Measurements from ENCODE around the gene COL23A1.

Gene COL23A1

GRCh38 chr5:178418471-178419010 lies 171.7 kb downstream of the COL23A1 start:
- no peak for DNase-seq

GRCh38 chr5:178418031-178418430 lies 172.2 kb downstream of the COL23A1 start:
- no peak for DNase-seq

- DNase-seq: no peak
Measured at GRCh38 chr5:178417391-178417811, 172.8 kb downstream of the COL23A1 start.

GRCh38 chr5:178416919-178417318 lies 173.3 kb downstream of the COL23A1 start:
- DNase-seq: no peak

GRCh38 chr5:178416206-178416882 lies 173.8 kb downstream of the COL23A1 start:
- DNase-seq: no peak

- DNase-seq: no peak
Measured at GRCh38 chr5:178415353-178415752, 174.8 kb downstream of the COL23A1 start.

GRCh38 chr5:178413988-178414387 lies 176.2 kb downstream of the COL23A1 start:
- no peak for DNase-seq

- DNase-seq: no peak
Measured at GRCh38 chr5:178411083-178411482, 179.1 kb downstream of the COL23A1 start.

- no peak for DNase-seq
Measured at GRCh38 chr5:178407646-178408045, 182.5 kb downstream of the COL23A1 start.

- DNase-seq: no peak
Measured at GRCh38 chr5:178404987-178405386, 185.2 kb downstream of the COL23A1 start.

- no peak for DNase-seq
Measured at GRCh38 chr5:178403956-178404600, 186.1 kb downstream of the COL23A1 start.

- no peak for DNase-seq
Measured at GRCh38 chr5:178403351-178403750, 186.8 kb downstream of the COL23A1 start.

- no peak for DNase-seq
Measured at GRCh38 chr5:178399701-178400095, 190.5 kb downstream of the COL23A1 start.

GRCh38 chr5:178398901-178399700 lies 191.1 kb downstream of the COL23A1 start:
- DNase-seq: no peak

- DNase-seq: no peak
Measured at GRCh38 chr5:178396796-178397720, 193.1 kb downstream of the COL23A1 start.

- DNase-seq: no peak
Measured at GRCh38 chr5:178394074-178394473, 196.1 kb downstream of the COL23A1 start.

- DNase-seq: no peak
Measured at GRCh38 chr5:178392931-178393394, 197.2 kb downstream of the COL23A1 start.

- DNase-seq: no peak
Measured at GRCh38 chr5:178392386-178392785, 197.8 kb downstream of the COL23A1 start.

- no peak for DNase-seq
Measured at GRCh38 chr5:178391480-178391879, 198.7 kb downstream of the COL23A1 start.

- DNase-seq: no peak
Measured at GRCh38 chr5:178389796-178390195, 200.4 kb downstream of the COL23A1 start.

GRCh38 chr5:178389026-178389729 lies 201.0 kb downstream of the COL23A1 start:
- DNase-seq: no peak

All from NCI-H187 (cell line).